CD1c-positive myeloid dendritic cell (primary cell): ENCODE measurements around the gene AKT1.
"Not testable (repeated sequence)": the region's sequence is repeated elsewhere in the genome, so short reads cannot be mapped to it uniquely, and the experiment has no call there.

Experiments
- DNase-seq: peaks from one replicate; pipeline ENCODE4 v3.0.0-alpha.2; 2016; ENCODE audit errors: extremely low spot score

AKT1 gene

GRCh38 chr14:104739026-104739425, 56.5 kb downstream of the AKT1 start:
- no peak for DNase-seq

GRCh38 chr14:104738375-104739019, 57.1 kb downstream of the AKT1 start:
- no peak for DNase-seq

DNA sequence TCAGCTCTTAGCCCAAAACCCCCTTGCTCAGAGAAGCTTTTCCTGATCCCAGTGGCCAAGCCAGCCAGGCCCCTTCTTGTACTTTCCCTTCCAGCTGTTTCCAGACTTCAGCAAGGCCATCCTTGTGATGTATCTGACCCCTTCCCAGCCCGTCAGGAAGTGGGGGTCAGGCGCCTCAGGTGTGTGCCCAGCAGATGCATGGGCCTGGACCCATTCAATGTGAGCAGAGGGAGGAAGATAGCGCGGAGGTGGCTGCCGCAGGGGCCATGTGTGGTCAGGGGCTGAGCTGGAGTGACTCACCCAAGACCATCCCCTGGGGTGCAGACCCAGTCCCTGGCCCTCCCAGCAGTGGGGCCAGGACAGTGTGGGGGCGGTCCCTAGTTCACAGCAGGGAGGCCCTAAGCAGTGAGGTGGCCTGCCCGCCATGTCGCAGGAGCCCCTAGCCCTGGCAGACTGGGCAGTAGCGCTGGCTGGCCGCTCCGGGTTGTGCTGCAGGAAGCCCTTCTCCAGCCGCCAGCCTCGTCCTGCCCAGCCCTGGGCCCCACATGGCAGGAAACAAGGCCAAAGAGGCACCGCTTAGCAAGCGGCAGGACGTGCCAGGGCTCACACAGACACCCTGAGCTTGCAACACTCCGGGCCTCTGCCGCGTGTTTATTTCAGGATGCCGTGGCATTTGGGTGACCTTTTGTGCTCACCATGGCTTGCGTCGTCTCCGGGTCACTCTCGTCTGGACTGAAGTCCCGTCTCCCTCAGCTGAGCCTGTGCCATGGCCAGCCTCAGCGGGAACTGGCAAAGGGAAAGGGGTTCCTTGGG, 59.5 kb downstream of the AKT1 start:
- DNase-seq = peak; percentile 29

DNA sequence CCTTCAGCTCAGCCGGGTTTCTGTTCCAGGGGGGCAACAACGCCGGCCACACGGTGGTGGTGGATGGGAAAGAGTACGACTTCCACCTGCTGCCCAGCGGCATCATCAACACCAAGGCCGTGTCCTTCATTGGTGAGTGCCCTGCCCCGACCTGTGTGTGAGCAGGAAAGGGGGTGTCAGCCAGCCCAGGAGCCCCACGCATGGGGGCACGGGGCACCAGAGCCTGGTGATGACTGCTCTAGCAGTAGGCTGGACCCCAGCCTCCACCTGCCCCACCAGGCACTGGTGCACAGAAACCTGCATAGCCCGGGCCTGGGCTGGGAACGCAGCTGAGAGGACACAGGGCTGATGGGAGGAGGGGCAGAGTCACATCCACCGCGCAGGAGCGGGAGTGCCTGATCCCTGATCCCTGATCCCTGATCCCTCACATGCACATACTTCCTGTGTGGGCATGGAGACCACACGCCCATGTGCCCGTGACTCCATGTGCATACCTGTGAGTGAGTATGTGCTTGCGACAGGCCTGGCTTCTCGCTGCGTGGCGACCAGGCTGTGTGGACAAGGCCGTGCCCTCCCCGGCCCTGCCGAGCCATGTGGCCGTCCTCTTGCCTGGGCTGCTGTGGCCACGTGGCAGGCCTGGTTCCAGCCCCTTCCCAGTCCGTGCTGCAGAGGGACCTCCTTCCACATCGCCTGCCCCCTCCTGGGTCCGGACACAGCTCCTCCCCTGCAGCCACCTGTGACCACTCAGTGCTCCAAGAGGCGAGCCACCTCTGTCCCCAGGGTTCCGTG, 60.4 kb downstream of the AKT1 start:
- no peak for DNase-seq

- DNase-seq = no peak
Observed at GRCh38 chr14:104734601-104734990, 61.0 kb downstream of the AKT1 start.

DNA sequence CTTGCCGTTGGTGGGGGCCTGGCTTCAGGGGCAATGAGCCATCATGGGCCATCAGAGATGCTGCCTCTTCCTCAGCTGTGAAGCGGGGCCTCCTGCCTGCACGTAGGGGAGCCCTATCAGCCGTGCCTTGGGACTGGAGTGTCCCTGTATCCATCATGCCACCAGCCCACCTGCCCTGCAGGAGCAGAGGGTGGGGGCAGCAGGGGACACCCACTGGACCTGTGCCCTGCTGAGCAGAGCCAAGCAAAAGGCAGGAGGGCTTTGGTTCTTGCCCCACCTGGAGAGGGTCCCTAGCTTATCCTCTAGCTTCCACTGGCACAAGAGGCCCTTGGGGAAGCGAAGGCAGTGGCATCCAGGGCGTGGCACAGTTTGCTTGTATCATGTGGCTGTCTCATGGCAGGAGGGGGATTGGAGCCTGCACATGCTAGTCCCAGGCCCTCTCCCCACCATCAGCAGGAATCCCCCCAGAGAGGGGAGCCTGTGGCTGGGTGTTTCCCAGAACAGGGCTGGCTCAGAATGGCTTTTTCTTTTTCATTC, 61.4 kb downstream of the AKT1 start:
- no peak for DNase-seq

DNA sequence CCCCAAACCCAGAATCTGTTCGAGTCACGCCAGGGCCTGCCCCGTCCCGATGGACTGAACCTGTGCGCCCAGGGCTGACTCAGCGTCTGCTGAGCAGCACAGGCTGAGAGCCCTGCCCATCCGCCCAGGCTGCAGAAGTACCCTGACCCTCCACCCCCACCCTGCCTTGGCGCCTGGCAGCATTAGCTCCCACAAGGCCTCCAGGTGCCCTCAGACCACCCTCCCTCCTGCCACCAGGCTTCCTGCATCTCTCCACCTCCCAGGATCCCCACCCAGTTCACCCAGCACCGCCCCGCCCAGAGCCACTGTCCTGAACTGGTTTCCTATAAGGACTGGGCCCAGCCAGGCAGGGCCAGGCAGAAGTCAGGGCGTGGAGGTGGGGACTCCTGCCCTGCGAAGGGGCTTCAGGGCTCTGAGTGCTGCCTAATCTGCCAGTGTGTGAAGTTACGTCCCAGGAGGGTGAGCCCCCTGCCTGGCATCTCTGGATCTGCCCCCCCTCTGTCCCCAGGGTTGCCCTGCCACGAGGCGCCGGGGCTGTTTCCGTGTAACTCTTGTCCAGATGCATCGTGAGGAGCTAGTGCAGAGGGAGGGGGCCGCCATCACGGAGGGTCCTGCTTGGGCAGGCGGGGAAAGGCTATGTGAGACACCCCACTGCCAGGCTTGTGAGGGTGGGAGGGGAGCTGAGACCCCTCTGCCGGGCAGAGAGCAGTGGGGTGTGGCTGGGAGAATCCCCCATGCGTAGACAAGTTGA, 62.4 kb downstream of the AKT1 start:
- DNase-seq = no peak

GRCh38 chr14:104732355-104732804, 63.2 kb downstream of the AKT1 start:
- no peak for DNase-seq

DNA sequence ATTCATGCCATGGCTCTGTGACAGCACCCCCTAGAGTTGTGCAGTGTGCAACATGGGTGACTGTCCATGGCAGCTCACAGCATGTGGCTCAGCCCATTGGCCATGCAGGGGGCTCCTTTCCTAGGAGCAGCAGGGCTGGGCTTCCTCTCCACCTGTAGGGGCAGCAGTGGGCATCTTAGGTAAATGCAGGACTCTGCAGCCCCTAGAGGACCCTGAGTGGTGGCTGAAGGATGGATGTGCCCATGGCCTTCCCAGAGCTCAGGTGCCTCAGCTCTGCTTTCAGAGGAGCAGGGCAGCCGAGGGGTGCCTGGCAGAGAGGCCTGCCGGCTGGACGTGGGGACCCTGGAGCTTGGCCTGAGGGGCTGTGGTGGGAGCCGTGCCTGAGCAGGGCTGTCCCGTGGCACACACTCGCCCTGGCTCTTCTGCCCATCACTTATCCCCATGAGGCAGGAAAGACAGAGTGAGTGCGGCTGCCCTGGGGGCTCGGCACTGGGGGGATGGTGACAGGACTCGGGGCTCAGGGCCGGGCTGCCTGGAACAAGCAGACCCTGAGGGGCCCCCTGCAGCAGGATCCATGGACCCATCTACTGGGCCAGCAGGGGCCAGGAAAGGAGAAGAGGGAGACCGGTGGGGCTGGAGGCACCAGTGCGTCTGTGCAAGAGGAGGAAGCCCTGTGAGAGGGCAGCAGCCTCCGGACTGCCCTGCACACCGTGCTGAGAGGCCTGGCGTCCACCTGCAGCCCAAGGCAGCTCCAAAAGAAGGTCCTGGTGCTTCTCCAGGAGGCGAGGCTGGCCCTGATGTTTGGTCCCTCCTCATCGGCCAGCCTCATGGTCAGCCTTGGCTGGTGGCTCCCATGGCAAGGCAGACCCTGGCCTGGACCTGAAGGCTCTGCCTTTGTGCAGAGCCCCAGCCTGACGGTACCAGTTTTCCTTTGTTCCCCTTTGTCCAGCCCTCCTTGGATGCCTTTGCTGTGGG, 63.9 kb downstream of the AKT1 start:
- DNase-seq = no peak

DNA sequence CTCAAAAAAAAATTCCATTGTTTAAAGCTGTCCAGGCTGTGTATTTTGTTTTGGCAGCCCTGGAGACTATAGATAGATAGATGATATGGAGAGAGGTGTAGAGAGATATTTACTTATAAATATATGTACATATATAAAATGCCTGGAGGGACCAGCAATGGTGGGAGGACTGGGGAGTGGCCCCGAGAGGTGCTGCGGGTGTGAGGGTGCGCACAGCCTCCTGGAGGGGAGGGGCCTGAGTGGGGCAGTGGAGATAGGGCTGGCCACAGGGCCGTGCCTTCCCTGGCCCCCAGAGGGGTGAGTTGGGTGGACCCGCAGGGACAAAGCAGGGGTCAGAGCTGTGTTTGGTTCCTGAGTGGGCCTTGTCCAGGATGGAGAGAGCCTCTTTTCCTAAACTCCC, 65.1 kb downstream of the AKT1 start:
- no peak for DNase-seq

DNA sequence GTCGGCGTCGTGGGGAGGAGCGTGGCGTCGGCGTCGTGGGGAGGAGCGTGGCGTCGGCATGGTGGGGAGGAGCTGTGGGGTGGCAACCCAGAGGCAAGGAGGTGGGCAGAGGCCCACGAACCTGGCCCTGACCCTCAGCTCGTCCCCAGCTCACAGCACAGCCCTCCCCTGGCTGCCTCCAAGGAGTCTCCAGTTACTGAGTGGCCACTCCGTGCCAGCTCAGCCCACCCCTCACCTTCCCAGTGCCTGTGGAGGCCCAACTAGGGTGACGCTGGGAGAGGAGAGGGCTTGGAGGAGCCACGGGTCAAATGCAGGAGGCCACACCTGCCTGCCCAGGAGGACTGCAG, 65.7 kb downstream of the AKT1 start:
- no peak for DNase-seq

GRCh38 chr14:104729176-104729834, 66.2 kb downstream of the AKT1 start:
- DNase-seq = not testable (repeated sequence)

DNA sequence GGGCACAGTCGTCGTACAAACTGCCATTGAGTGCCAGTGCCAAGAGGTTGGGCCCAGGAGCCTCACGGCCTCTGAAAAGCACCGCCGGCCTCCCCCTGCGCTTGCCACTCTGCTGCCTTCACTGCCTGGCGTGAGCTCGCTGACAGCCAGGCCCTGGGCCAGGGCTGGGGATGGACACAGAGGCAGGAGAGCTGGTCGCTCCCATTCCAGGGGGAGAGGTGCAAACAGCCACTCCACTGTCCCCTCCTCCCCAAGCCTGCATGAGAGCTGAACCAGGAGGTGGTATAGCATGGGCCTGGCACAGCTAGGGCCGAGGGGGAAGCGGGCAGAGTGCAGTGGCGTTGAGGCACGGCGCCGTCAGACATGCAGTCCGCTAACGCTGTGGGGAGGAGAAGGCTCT, 66.9 kb downstream of the AKT1 start:
- no peak for DNase-seq

DNA sequence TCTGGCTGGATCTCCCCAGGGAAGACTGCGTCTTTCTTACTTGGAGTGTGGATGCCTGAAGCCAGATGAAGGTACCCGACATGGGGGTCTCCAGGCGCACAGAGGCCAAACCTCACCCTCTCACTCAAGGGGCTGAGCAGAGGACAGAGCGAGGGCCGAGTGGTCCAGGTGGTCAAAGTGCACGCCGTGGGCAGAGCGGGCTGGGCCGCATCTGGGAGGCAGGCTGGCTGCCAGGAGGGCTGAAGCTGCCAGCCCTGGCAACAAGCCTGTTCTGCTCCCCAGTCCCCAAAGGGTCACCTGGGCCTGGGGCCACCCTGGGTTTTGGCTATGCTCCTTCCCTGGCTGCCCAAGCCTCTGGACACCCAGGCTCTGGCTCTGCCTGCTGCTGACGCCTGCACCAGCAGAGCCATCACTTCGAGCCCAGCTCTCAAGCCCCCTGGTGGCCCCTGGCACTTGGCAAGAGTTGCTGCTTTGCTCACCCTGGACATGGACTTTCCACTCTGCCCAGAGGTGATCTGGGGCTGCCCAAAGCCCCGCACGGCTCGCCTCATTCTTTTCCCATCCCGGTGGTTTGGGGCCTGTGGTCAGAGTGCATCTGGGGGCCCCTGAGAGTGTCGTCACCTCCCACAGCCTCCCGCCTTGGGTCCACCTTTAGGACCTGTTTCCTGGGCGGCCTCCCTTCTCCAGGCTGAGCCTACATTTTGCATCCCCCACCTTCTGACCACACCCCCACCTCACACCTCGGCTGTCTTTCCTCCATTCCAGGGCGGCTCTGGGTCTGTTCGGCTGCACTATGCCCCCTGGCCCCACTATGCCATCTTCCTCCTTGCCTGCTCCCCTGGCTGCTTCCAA, 68.7 kb downstream of the AKT1 start:
- DNase-seq = no peak

GRCh38 chr14:104725772-104726548, 69.6 kb downstream of the AKT1 start:
- DNase-seq = no peak

- no peak for DNase-seq
Observed at GRCh38 chr14:104724981-104725771, 70.4 kb downstream of the AKT1 start.

GRCh38 chr14:104724407-104724980, 71.1 kb downstream of the AKT1 start:
- no peak for DNase-seq
